ENCODE results near the gene PAAF1.
A peak's percentile ranks its signal among the peaks of the same experiment; 100 is the strongest.

PAAF1 gene

GRCh38 chr11:73839123-73839457 is 37.7 kb upstream of the PAAF1 start:
- Histone ChIP-seq H3K9me3 (ENCODE audit: severe bottlenecking) (no peaks in the 10 kb centered on the region), H3K4me1 (ENCODE audit: insufficient read depth, poor library complexity, severe bottlenecking) (no peaks in the 10 kb centered on the region), H3K4me3 (ENCODE audit: severe bottlenecking) (no peak overlapping the region), H3K36me3 (ENCODE audit: low read depth) (peaks cover 10% of the 10 kb centered on the region), H3K27me3 (ENCODE audit: insufficient read depth, poor library complexity, severe bottlenecking) (no peaks in the 10 kb centered on the region), H3K27ac (ENCODE audit: poor library complexity, severe bottlenecking) (no peak overlapping the region)
- DNase-seq (ENCODE audit: low spot score) (no peak), ATAC-seq (ENCODE audit: low read depth) (no peak)
- TF ChIP-seq CTCF (IDR thresholded peaks at IDR 0.05; ENCODE audit: poor library complexity, severe bottlenecking) = no peak

DNA sequence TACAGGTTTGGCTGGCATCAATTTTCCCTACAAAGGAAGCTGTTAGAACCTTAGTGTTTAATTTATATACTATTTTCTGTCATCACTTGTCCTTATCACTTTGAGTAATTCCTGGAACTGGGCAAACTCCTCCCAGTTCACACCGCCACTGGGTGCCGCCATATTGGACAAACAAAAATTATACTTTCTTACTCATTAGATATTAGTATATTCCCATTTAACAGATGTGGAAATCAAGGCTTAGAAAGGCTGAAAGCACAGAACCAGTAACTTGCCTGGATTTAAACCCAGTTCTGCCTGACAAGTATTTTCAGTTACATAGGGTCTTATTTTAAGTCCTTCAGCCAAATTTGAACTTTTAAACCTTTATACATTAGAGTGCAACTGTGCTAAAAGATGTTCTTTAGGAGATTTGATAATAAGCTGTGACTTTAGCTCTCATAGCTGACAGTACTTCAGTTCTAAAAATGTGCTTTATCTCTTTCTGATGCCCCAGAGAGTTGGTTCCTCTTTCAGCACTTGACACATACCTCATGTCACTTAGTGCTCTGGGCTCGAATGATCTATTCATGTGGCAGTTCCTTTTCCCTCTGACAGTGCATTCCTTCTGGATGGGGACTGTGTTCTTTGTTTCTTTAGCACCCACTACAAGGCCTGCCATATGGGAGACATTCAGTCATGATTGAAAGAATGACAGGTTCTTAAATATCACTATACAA is 25.6 kb upstream of the PAAF1 start:
- Histone ChIP-seq H3K27ac (ENCODE audit: poor library complexity, severe bottlenecking) (no peak overlapping the region), H3K4me3 (ENCODE audit: severe bottlenecking) (no peak overlapping the region), H3K36me3 (ENCODE audit: low read depth) (peaks cover 14% of the 10 kb centered on the region), H3K9me3 (ENCODE audit: severe bottlenecking) (no peaks in the 10 kb centered on the region), H3K27me3 (ENCODE audit: insufficient read depth, poor library complexity, severe bottlenecking) (no peaks in the 10 kb centered on the region), H3K4me1 (ENCODE audit: insufficient read depth, poor library complexity, severe bottlenecking) (peaks cover 5% of the 10 kb centered on the region)
- no peak for DNase-seq (ENCODE audit: low spot score)
- ATAC-seq (ENCODE audit: low read depth) = no peak
- TF ChIP-seq CTCF (IDR thresholded peaks at IDR 0.05; ENCODE audit: poor library complexity, severe bottlenecking) = no peak

- Histone ChIP-seq H3K27me3 (ENCODE audit: insufficient read depth, poor library complexity, severe bottlenecking) (no peaks in the 10 kb centered on the region), H3K4me3 (ENCODE audit: severe bottlenecking) (no peak overlapping the region), H3K9me3 (ENCODE audit: severe bottlenecking) (no peaks in the 10 kb centered on the region), H3K36me3 (ENCODE audit: low read depth) (peaks cover 14% of the 10 kb centered on the region), H3K27ac (ENCODE audit: poor library complexity, severe bottlenecking) (no peak overlapping the region), H3K4me1 (ENCODE audit: insufficient read depth, poor library complexity, severe bottlenecking) (peaks cover 5% of the 10 kb centered on the region)
- no peak for TF ChIP-seq CTCF (IDR thresholded peaks at IDR 0.05; ENCODE audit: poor library complexity, severe bottlenecking)
- DNase-seq (ENCODE audit: low spot score) = no peak
- ATAC-seq (ENCODE audit: low read depth) = no peak
Observed at GRCh38 chr11:73852049-73852448, 24.8 kb upstream of the PAAF1 start.

GRCh38 chr11:73854680-73855079 is 22.1 kb upstream of the PAAF1 start:
- H3K27ac ChIP-seq (ENCODE audit: poor library complexity, severe bottlenecking) = no peak overlapping the region
- H3K4me3 ChIP-seq (ENCODE audit: severe bottlenecking) = no peak overlapping the region
- H3K27me3 ChIP-seq (ENCODE audit: insufficient read depth, poor library complexity, severe bottlenecking) = no peaks in the 10 kb centered on the region
- no peaks in the 10 kb centered on the region for H3K4me1 ChIP-seq (ENCODE audit: insufficient read depth, poor library complexity, severe bottlenecking)
- no peak for TF ChIP-seq CTCF (IDR thresholded peaks at IDR 0.05; ENCODE audit: poor library complexity, severe bottlenecking)
- peak; percentile 27; the same call in 1 of the 3 replicates for ATAC-seq (ENCODE audit: low read depth)
- no peaks in the 10 kb centered on the region for H3K9me3 ChIP-seq (ENCODE audit: severe bottlenecking)
- no peak for DNase-seq (ENCODE audit: low spot score)
- peaks cover 14% of the 10 kb centered on the region for H3K36me3 ChIP-seq (ENCODE audit: low read depth)

DNA sequence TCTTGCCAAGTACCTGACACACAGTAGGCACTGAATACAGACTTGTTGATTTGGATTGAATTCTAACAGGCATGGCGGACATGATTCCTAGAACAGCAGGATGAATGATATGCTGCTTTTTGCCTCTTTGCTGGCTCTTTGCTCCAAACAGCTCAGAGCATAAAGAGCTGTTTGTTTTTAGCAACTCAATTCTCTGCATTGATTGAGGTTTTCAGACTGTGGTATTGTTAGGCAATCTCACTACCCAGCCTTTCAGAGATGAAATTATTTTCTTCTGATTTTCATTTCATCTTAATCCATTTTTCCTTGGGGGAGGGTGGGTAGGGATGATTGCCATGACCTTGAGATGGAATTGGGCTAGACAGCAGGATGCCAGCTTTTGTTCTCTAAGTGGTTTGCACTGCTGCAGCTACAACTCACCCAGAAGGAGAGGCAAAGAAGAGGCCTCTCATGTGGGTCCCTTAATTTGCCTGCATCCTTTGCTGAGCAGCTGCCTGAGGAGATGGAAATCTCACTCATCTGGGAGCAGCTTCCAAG is 20.7 kb upstream of the PAAF1 start:
- no peak for TF ChIP-seq CTCF (IDR thresholded peaks at IDR 0.05; ENCODE audit: poor library complexity, severe bottlenecking)
- ATAC-seq (ENCODE audit: low read depth) (no peak), DNase-seq (ENCODE audit: low spot score) (no peak)
- no peak overlapping the region for H3K4me3 ChIP-seq (ENCODE audit: severe bottlenecking)
- H3K4me1 ChIP-seq (ENCODE audit: insufficient read depth, poor library complexity, severe bottlenecking) = no peaks in the 10 kb centered on the region
- peaks cover 11% of the 10 kb centered on the region for H3K36me3 ChIP-seq (ENCODE audit: low read depth)
- no peak overlapping the region for H3K27ac ChIP-seq (ENCODE audit: poor library complexity, severe bottlenecking)
- no peaks in the 10 kb centered on the region for H3K9me3 ChIP-seq (ENCODE audit: severe bottlenecking)
- no peaks in the 10 kb centered on the region for H3K27me3 ChIP-seq (ENCODE audit: insufficient read depth, poor library complexity, severe bottlenecking)
